ENCODE results near the gene RHO.
A peak's percentile ranks its signal among the peaks of the same experiment; 100 is the strongest.

The RHO gene

GRCh38 chr3:129575233-129575996 is 47.0 kb downstream of the RHO start:
- ChIA-PET POLR2A (no interaction called here), CTCF (no interaction called here)
- H3K27ac ChIP-seq (ENCODE audit: extremely low read depth, low read depth, low read length) = no peak overlapping the region
- H3K36me3 ChIP-seq (ENCODE audit: control insufficient read depth in 2 of 2, insufficient read depth in 1 of 2, low read length in 2 of 2) = peaks cover 0 to 8% of the 10 kb centered on the region in 2 experiments; a peak in 1 of 3 replicates
- TF ChIP-seq IKZF3 (tag by site-specific recombination; IDR thresholded peaks at IDR 0.05) (no peak), EGR2 (tag by site-specific recombination; IDR thresholded peaks at IDR 0.05; ENCODE audit: low read depth) (peak; percentile 82), ZFHX2 (tag by site-specific recombination; conservative IDR thresholded peaks at IDR 0.05) (peak; percentile 54), ZIC2 (tag by site-specific recombination; IDR thresholded peaks at IDR 0.05) (no peak), BCL11B (tag by site-specific recombination; IDR thresholded peaks at IDR 0.05; ENCODE audit: low read depth) (no peak), ZNF776 (tag by site-specific recombination; IDR thresholded peaks at IDR 0.05; ENCODE audit: borderline replicate concordance) (no peak), GLIS2 (tag by site-specific recombination; IDR thresholded peaks at IDR 0.05) (peak; percentile 40; the same call in 1 of the 2 replicates)
- no peaks in the 10 kb centered on the region for H3K4me1 ChIP-seq (ENCODE audit: control insufficient read depth, insufficient read depth, low read length)
- no peaks in the 10 kb centered on the region for H3K9me3 ChIP-seq (ENCODE audit: control insufficient read depth, insufficient read depth, low read depth, low read length)
- H3K4me3 ChIP-seq (ENCODE audit: low read depth, low read length) = no peak overlapping the region

GRCh38 chr3:129575997-129576384 is 47.6 kb downstream of the RHO start:
- POLR2A ChIA-PET = no interaction called here
- no peaks in the 10 kb centered on the region for H3K9me3 ChIP-seq (ENCODE audit: control insufficient read depth, insufficient read depth, low read depth, low read length)
- CTCF ChIA-PET = no interaction called here
- TF ChIP-seq ZNF19 (tag by site-specific recombination; IDR thresholded peaks at IDR 0.05; ENCODE audit: low read depth) (no peak), ZNF777 (tag by site-specific recombination; IDR thresholded peaks at IDR 0.05; ENCODE audit: borderline replicate concordance) (no peak), ZBTB6 (tag by site-specific recombination; IDR thresholded peaks at IDR 0.05) (no peak), ZIC2 (tag by site-specific recombination; IDR thresholded peaks at IDR 0.05) (peak; percentile 36), RBAK (tag by site-specific recombination; IDR thresholded peaks at IDR 0.05) (no peak), HOXD13 (CRISPR knock-in tag; IDR thresholded peaks at IDR 0.05; ENCODE audit: borderline replicate concordance) (no peak), OSR2 (tag by site-specific recombination; IDR thresholded peaks at IDR 0.05) (no peak)
- H3K27ac ChIP-seq (ENCODE audit: extremely low read depth, low read depth, low read length) = no peak overlapping the region
- H3K4me3 ChIP-seq (ENCODE audit: low read depth, low read length) = no peak overlapping the region
- no peaks in the 10 kb centered on the region for H3K4me1 ChIP-seq (ENCODE audit: control insufficient read depth, insufficient read depth, low read length)
- H3K36me3 ChIP-seq (ENCODE audit: control insufficient read depth in 2 of 2, insufficient read depth in 1 of 2, low read length in 2 of 2) = peaks cover 0 to 5% of the 10 kb centered on the region in 2 experiments; a peak in 1 of 3 replicates

GRCh38 chr3:129576514-129577352 is 48.3 kb downstream of the RHO start:
- ChIA-PET CTCF (no interaction called here), POLR2A (no interaction called here)
- Histone ChIP-seq H3K9me3 (ENCODE audit: control insufficient read depth, insufficient read depth, low read depth, low read length) (no peaks in the 10 kb centered on the region), H3K4me3 (ENCODE audit: low read depth, low read length) (no peak overlapping the region), H3K4me1 (ENCODE audit: control insufficient read depth, insufficient read depth, low read length) (no peaks in the 10 kb centered on the region), H3K27ac (ENCODE audit: extremely low read depth, low read depth, low read length) (no peak overlapping the region), H3K36me3 (ENCODE audit: control insufficient read depth in 2 of 2, insufficient read depth in 1 of 2, low read length in 2 of 2) (peaks cover 0 to 5% of the 10 kb centered on the region in 2 experiments; a peak in 1 of 3 replicates)
- TF ChIP-seq EGR2 (tag by site-specific recombination; IDR thresholded peaks at IDR 0.05; ENCODE audit: low read depth) (no peak), ZNF561 (tag by site-specific recombination; IDR thresholded peaks at IDR 0.05; ENCODE audit: borderline replicate concordance) (no peak), ZNF10 (tag by site-specific recombination; IDR thresholded peaks at IDR 0.05) (no peak), ZNF510 (tag by site-specific recombination; IDR thresholded peaks at IDR 0.05; ENCODE audit: insufficient replicate concordance) (no peak), PRDM4 (tag by site-specific recombination; IDR thresholded peaks at IDR 0.05) (no peak), SP3 (tag by site-specific recombination; IDR thresholded peaks at IDR 0.05) (no peak), YY1 (tag by site-specific recombination; IDR thresholded peaks at IDR 0.05) (no peak), ZNF132 (tag by site-specific recombination; IDR thresholded peaks at IDR 0.05; ENCODE audit: borderline replicate concordance) (no peak), ZIC2 (tag by site-specific recombination; IDR thresholded peaks at IDR 0.05) (peak; percentile 34; the same call in 1 of the 2 replicates)

Measured in HEK293 (cell line).